NOMO-1 treated with DMSO at 0.1 percent for 48 hours (cell line): ENCODE measurements around the gene MARCHF10.

Experiments
- DNase-seq: peaks from one replicate; lab custom pipeline; 2025; ENCODE audit not compliant: unreplicated experiment; lab: John Stamatoyannopoulos, UW

Gene MARCHF10

DNA sequence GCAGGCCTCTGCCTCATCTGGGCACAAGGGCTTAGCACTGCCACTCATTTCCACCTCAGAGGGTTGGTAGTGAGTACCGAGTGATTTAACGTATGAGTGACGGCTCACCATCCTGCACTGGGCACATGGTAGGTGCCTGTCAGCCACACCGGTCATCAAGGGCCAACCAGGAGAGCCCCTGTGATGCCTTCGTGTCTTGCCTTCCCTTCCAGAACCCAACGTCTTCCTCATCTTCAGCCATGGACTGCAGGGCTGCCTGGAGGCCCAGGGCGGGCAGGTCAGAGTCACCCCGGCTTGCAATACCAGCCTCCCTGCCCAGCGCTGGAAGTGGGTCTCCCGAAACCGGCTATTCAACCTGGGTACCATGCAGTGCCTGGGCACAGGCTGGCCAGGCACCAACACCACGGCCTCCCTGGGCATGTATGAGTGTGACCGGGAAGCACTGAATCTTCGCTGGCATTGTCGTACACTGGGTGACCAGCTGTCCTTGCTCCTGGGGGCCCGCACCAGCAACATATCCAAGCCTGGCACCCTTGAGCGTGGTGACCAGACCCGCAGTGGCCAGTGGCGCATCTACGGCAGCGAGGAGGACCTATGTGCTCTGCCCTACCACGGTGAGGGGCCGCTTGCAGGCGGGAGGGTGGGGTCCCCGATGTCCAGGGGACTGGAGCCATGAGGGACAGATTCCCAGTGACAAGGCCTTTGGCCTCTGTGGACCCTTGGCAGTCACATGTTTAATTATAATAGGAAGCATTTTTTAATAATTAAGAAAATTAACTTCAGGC lies 143.6 kb downstream of the MARCHF10 start:
- DNase-seq = no peak

DNA sequence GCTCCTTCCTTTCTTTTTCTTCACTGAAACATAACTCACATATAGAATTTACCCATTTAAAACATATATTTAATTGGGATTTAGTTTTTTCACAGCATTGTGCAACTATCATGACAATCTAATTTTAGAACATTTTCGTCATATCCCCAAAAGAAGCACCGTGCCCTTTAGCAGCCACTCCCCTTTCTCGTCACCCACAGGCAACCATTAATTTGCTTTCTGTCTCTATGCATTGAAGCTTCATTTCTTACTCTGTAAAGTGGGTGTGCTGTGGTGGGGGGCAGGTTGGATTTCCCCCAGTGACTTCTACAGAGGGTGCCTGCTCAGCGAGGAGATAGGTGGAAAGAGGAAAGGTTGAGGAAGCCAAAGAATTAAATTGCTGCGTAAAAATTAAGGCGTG lies 144.8 kb downstream of the MARCHF10 start:
- peak; percentile 55 for DNase-seq

DNA sequence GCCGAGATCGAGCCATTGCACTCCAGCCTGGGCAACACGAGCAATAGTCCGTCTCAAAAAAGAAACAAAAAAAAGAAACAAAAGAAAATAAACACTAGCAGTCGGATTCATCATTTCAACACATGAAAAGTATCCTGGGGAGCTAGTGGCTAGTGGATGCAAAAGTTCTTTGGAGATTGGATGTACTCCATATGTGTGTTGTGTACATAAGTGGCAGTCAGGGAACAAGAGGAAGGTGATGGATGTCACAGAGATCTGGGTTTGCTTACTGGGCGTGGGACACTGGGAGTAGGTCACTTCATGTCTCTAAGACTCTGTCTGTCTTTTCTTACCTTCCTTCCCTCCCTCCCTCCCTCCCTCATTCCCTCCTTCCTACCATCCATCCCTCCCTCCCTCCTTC lies 145.3 kb downstream of the MARCHF10 start:
- no peak for DNase-seq

GRCh38 chr17:62661337-62661736 lies 146.8 kb downstream of the MARCHF10 start:
- no peak for DNase-seq

DNA sequence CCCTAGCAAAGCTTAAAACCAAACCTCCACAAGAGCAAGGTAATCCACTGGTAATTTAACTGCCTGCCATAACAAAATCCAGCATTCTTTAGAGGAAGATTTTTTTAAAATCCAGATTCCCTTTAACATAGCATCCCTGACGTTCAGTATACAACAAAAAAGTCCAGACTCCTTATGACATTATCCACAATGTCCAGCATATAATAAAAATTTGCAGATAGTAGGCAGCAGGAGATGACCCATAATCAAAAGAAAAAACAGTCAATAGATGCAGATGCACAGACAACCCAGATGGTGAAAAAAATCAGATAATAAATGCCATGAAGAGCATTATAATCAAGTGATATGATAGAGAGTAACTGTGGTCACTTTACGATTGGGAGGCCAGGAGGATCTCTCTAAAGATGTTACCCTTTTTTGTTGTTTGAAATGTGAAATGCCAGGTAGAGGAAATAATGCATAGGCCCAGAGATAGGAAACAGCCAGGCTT lies 147.4 kb downstream of the MARCHF10 start:
- no peak for DNase-seq

DNA sequence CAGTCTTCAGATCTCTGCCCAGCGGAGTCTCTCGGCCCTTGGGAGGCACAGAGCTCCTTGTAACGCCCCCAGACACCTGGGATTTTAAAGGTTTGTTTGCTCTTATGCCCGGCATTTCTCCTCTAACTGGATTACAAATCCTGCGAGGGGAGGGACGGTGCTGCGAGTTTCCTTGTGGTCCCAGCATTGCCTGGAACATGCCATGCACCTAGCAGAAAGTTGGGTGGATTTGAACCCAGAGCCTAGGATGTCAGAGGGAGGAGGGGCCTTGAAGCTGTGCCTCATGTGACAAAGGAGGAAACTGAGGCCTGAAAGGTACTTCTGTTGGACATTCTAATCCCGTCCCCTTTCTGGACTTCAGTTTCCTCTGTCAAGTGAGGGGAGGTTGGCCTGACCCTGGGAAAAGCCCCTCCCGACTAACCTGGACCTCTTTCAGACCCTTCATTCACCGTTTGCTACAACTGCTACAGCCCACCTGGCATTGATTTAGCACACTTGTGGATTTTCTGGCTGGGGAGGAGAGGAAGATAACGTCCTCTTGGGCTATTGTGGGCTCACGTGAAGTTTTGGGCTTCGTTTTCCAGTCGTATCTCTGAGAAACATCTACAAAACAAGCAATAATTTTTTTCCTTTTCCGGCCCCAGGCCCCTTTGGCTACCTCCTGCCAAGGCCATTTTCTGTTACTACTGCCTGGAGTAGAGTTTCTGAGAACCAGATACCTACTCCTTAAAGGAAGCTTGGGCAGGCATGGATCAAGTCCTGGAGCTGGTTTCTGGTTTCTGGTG lies 149.8 kb downstream of the MARCHF10 start:
- no peak for DNase-seq

DNA sequence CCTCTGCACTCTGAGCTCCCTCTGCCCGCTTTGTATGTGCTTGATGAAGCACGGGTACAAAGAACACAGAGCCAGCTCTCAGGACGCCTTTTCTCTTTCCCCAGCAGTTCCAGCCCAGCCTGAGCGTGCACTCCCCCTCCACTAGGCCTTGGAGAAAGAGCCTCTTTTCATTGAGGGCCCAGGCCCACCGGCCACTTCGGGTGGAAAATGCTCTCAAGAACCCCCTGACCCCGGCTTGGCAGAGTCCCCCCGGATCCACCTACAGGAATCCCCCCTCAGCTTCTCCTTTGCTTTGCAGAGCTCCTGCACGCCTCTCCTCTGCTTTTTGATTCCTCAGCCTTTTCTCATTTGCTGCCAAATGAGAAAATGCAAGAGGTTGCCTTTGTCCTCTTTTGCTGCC lies 150.4 kb downstream of the MARCHF10 start:
- DNase-seq = no peak

DNA sequence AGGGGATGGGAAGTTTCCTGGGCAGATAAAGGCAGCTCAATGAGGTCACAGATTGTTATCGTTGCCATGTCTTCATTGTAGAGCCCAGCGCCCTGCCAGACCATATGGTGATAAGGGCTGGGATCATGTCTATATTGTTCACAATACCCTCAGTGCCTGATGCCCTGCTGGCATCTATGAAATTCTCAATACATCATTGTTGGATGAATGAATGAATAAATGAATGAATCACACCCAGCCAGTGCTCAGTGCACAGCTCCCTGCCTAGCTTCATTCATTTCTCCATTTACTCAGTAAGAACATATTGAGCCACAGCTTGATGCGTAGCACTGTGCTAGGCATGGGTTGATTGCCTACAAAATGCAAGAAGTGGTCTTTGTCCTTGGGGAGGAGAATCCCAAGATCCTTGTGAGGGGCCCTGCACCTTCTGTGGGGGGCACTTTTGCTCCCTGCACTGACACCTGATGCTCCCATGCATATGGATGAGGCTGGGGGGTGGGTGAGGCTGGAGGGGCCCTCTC lies 150.9 kb downstream of the MARCHF10 start:
- DNase-seq = no peak

DNA sequence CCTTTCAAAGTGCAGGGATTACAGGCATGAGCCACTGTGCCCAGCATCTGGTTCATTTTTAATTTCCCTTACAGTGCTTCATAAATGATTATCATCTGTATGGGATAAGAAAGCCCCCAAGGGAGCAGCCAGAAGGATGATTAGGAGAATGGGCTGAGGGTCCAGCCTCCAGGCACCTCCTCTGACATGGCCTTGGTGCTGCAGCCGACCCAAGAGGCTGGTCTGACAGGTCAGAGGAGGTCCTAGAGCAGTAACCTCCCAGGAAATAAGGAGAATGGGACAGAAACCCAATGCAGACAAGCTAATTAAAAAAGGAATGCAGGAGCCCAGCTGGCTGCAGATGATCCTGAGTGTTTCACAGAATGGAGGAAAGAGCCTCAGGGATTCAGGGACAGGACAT lies 151.7 kb downstream of the MARCHF10 start:
- DNase-seq = no peak

GRCh38 chr17:62655656-62656055 lies 152.5 kb downstream of the MARCHF10 start:
- DNase-seq = no peak

DNA sequence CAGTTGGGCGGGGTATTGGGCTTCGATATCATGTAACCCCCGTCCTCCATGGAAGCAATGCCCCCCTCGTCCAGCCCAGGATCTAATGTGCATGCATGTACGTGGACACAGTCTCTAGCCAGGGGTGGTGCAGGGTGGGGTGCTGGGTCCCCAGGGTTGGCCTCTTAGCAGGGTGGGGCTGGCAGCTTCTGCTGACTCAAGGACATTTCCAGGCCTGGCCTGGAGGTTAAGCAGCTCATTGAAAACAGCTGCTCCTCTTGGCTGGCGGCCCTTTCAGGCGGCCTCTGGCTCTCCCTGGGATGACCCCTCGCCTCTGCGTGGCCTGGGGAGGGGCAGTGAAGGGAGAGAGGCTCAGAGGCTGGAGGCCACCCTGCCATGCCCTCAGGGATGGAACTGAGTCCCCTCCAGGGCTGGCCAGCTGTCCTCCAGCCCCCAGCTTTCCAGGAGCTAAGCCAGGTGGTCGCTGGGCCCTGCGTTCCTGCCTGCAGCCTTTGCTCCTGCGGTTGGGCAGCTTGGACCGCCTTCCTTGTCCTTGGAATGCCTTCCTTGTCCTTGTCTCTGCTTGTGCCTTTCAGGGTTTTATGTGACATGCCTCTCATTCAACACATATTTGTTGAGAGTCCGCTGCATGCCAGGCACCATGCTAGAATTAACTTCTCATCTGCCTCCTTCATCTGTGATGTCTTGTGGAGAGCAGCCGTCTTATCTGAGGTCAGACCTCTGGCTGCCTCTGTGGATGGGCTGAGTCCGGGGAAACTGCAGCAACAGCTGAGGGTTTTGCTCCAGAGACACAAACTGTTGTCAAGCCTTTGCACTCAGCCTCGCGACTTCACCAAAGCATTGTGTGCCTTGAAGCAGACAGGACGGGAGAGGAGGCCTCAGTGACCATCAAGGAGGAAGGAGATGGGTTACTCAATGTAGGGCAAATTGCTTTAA lies 154.0 kb downstream of the MARCHF10 start:
- DNase-seq = peak; percentile 37

DNA sequence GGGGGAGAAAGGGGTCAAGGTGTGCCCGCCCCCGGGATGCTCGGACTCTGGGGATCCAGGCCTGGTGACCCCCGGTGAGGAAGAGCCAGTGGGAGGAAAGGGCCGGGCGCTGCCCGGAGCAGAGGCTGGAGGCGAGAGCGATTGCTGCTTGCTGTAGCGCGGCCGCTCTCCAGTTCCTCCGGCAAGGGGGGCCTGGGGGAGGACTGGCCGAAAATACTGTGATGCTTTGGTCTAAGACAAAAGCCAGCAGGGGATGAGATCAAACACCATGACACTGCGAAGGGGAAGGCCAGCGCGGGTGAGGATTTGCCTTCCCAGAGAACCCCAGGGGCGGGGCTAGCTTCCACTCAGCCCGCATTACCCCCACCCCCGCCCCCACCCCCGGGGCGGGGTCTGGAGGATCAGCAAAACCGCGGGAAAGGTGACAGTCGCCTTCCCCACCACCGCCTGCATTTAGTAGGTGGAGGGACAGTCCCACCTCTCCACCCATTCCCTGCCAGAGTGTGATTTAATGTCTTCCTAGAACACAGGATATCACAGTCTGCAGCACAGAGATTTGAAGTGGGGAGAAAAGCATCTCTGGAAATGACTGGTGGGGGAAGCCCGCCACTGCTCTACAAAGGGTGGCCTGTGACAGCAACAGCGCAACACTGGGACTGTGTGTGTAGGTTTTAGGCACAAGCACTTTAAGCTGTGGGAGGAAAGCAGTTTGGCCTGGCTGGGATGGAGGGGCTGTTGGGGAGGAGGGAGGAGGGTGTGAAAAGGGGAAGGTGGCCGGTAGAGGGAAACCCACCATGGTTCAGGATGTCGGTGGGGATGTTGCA lies 154.9 kb downstream of the MARCHF10 start:
- DNase-seq = peak; percentile 86

- peak; percentile 78 for DNase-seq
These were observed 155.7 kb downstream of the MARCHF10 start for GRCh38 chr17:62652251-62653001.
